Caco-2 (cell line): ENCODE measurements around the gene CHD9. TPM values are rescaled to one million over a fixed set of nuclear protein-coding genes. Genes with fewer than 3 reads are reported as not detected.

Source experiments
- BruUV-seq: library from RNA; stranded (reverse); fragments of 400-500 nt; replicated peaks from 2 replicates; lab custom pipeline; 2021; lab: Mats Ljungman, UMichigan
- CTCF ChIA-PET: fragments of 300-600 bp; sonication (Branson Sonifier 250); formaldehyde crosslinking; loops from one replicate; lab custom pipeline; 2022; ENCODE audit warnings: antibody characterized with exemption; lab: Charles Lee
- POLR2A ChIA-PET: fragments of 300-600 bp; sonication (Branson Sonifier 250); formaldehyde crosslinking; loops from one replicate; lab custom pipeline; 2022; ENCODE audit warnings: antibody characterized with exemption; lab: Charles Lee
- DNase-seq, 2 experiments: peaks; one replicate each; pipeline versions ENCODE4 v3.0.0 to v3.0.0-alpha.2; 2020 to 2022
- H3K27me3 ChIP-seq: replicated peaks from 2 replicates; pipeline ENCODE4 v1.6.0; 2011; ENCODE audit warnings: low read length; ENCODE audit not compliant: control insufficient read depth, insufficient read depth
- H3K36me3 ChIP-seq: 2 replicates; pipeline ENCODE4 v1.5.1; 2011; ENCODE audit warnings: low read length; ENCODE audit not compliant: control insufficient read depth, insufficient read depth
- H3K4me1 ChIP-seq: fragments of 250-450 bp; sonication (Bioruptor Pico); 2 replicates; pipeline ENCODE4 v1.5.1; 2020; ENCODE audit warnings: mild to moderate bottlenecking
- H3K4me3 ChIP-seq: 2 replicates; pipeline ENCODE4 v1.5.1; 2011; ENCODE audit warnings: low read depth, mild to moderate bottlenecking, control low read depth, low read length
- H3K9me3 ChIP-seq: fragments of 250-450 bp; sonication (Bioruptor Pico); 2 replicates; pipeline ENCODE4 v1.5.1; 2020; ENCODE audit warnings: mild to moderate bottlenecking, moderate library complexity
- H3K27ac Mint-ChIP-seq: one replicate; pipeline ENCODE4 v1.8.0; 2022; ENCODE audit warnings: mixed read lengths; ENCODE audit not compliant: unreplicated experiment
- H3K27me3 Mint-ChIP-seq: one replicate; pipeline ENCODE4 v1.8.0; 2022; ENCODE audit warnings: mixed read lengths; ENCODE audit not compliant: insufficient read depth, unreplicated experiment
- H3K36me3 Mint-ChIP-seq: one replicate; pipeline ENCODE4 v1.8.0; 2022; ENCODE audit warnings: mild to moderate bottlenecking, mixed read lengths; ENCODE audit not compliant: insufficient read depth, unreplicated experiment
- H3K4me1 Mint-ChIP-seq: one replicate; pipeline ENCODE4 v1.8.0; 2022; ENCODE audit warnings: low read depth, mixed read lengths; ENCODE audit not compliant: unreplicated experiment
- H3K4me3 Mint-ChIP-seq: one replicate; pipeline ENCODE4 v1.8.0; 2022; ENCODE audit warnings: mild to moderate bottlenecking, moderate library complexity, mixed read lengths; ENCODE audit not compliant: unreplicated experiment
- H3K9me3 Mint-ChIP-seq: one replicate; pipeline ENCODE4 v1.8.0; 2022; ENCODE audit warnings: mixed read lengths; ENCODE audit not compliant: unreplicated experiment
- intact Hi-C: fragments of 100-400 bp; cut with micrococcal nuclease; formaldehyde crosslinking; loops from one replicate; pipeline ENCODE4 v1.10.0; 2022; ENCODE audit not compliant: unreplicated experiment
- total RNA-seq: library from RNA; stranded (reverse); gene quantifications from 2 replicates; pipeline ENCODE4 v1.2.3, GENCODE V29; 2022
- TF ChIP-seq, protein P1 (sequence below), 2 experiments: fragments of 200-600 bp in 1 of 2; IDR thresholded peaks; 1 replicate in 1 of 2; 2 replicates in 1 of 2; pipeline versions ENCODE4 v1.5.1 to v1.8.0; 2011 to 2022; ENCODE audit warnings: antibody characterized with exemption in 1 of 2, control low read depth in 1 of 2, inconsistent platforms in 1 of 2, low read depth in 1 of 2, low read length in 1 of 2, mild to moderate bottlenecking in 1 of 2, moderate library complexity in 1 of 2; ENCODE audit not compliant: insufficient read depth in 1 of 2, severe bottlenecking in 1 of 2, unreplicated experiment in 1 of 2

CHD9 gene
- total RNA-seq, 1 experiment from 2014 or later = 29.1 TPM

- ChIA-PET CTCF (no interaction called here), POLR2A (no interaction called here)
- BruUV-seq = no TSS peak
- Histone ChIP-seq H3K27me3 (no peaks in the 10 kb centered on the region), H3K9me3 (no peaks in the 10 kb centered on the region), H3K4me1 (no peaks in the 10 kb centered on the region), H3K4me3 (no peak overlapping the region), H3K36me3 (no peaks in the 10 kb centered on the region)
- Mint-ChIP-seq H3K27me3 (peaks cover 12% of the 10 kb centered on the region), H3K36me3 (no peaks in the 10 kb centered on the region), H3K27ac (no peak overlapping the region), H3K9me3 (no peaks in the 10 kb centered on the region), H3K4me1 (no peaks in the 10 kb centered on the region), H3K4me3 (no peak overlapping the region)
- intact Hi-C loops = no loop called here
- no peak for DNase-seq
- TF ChIP-seq, protein P1, sequence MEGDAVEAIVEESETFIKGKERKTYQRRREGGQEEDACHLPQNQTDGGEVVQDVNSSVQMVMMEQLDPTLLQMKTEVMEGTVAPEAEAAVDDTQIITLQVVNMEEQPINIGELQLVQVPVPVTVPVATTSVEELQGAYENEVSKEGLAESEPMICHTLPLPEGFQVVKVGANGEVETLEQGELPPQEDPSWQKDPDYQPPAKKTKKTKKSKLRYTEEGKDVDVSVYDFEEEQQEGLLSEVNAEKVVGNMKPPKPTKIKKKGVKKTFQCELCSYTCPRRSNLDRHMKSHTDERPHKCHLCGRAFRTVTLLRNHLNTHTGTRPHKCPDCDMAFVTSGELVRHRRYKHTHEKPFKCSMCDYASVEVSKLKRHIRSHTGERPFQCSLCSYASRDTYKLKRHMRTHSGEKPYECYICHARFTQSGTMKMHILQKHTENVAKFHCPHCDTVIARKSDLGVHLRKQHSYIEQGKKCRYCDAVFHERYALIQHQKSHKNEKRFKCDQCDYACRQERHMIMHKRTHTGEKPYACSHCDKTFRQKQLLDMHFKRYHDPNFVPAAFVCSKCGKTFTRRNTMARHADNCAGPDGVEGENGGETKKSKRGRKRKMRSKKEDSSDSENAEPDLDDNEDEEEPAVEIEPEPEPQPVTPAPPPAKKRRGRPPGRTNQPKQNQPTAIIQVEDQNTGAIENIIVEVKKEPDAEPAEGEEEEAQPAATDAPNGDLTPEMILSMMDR (IDR thresholded peaks at IDR 0.05; ENCODE audit: insufficient read depth in 1 of 2, low read depth in 1 of 2, low read length in 1 of 2, severe bottlenecking in 1 of 2, unreplicated experiment in 1 of 2) = no peak
These were observed 300.3 kb downstream of the CHD9 start for GRCh38 chr16:53355064-53355463.

DNA sequence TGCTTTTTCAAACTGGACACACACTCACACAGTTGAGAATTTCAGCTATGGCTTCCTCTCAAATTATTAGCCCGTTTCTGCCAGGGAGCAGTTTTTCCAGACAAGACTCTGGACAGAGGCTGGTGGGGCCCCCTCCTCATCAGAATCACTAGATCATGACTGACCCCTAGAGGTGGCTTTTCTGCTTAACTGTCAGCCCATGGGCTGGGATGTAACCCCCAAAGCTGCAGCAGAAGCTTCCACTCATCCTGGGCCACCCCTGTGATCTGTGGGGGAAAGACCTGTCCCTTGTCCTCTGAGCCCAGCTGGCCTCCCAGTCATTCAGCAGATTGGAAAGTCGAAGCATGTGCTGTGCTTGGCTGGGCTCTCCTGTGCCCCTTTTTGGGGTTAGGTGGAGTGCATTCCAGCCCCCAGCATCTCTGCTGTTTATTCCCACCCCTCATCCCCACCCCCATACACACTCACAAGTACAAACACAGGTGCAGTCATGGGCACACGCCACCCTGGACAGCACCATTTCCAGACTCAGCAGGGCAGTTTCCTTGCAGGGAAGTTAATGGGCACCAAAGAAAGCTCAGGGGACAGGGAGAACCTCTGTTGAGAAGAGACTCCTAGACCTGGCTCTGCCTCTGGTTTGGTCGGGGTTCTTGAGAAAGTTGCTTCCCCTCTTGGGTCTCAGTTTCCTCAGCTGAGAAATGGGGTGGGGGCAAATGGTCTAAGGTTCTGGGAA, 301.9 kb downstream of the CHD9 start:
- CTCF ChIA-PET = interaction anchor here (0.8 kb wide), 1 partner anchor 89 kb away, joined by 3 read pairs; no protein-coding TSS in a partner anchor
- H3K27ac Mint-ChIP-seq = no peak overlapping the region
- no peaks in the 10 kb centered on the region for H3K9me3 Mint-ChIP-seq
- H3K36me3 Mint-ChIP-seq = no peaks in the 10 kb centered on the region
- no peaks in the 10 kb centered on the region for H3K9me3 ChIP-seq
- H3K4me1 ChIP-seq = no peaks in the 10 kb centered on the region
- TF ChIP-seq, protein P1 (IDR thresholded peaks at IDR 0.05; ENCODE audit: insufficient read depth in 1 of 2, low read depth in 1 of 2, low read length in 1 of 2, severe bottlenecking in 1 of 2, unreplicated experiment in 1 of 2) = peak; percentile 5 to 15
- no TSS peak for BruUV-seq
- H3K27me3 ChIP-seq = no peaks in the 10 kb centered on the region
- peak in 1 of 2 experiments; percentile 30 for DNase-seq
- H3K4me3 ChIP-seq = no peak overlapping the region
- peaks cover 12% of the 10 kb centered on the region for H3K27me3 Mint-ChIP-seq
- no peaks in the 10 kb centered on the region for H3K4me1 Mint-ChIP-seq
- POLR2A ChIA-PET = no interaction called here
- no peaks in the 10 kb centered on the region for H3K36me3 ChIP-seq
- intact Hi-C loops = no loop called here
- H3K4me3 Mint-ChIP-seq = no peak overlapping the region

GRCh38 chr16:53357208-53357586, 302.4 kb downstream of the CHD9 start:
- Histone ChIP-seq H3K4me3 (no peak overlapping the region), H3K36me3 (no peaks in the 10 kb centered on the region), H3K9me3 (no peaks in the 10 kb centered on the region), H3K4me1 (no peaks in the 10 kb centered on the region), H3K27me3 (no peaks in the 10 kb centered on the region)
- ChIA-PET POLR2A (no interaction called here), CTCF (interaction anchor here (0.6 to 0.8 kb wide), 2 partner anchors 54 to 89 kb away, joined by 3 to 4 read pairs; no protein-coding TSS in a partner anchor)
- intact Hi-C loops = no loop called here
- TF ChIP-seq, protein P1 (IDR thresholded peaks at IDR 0.05; ENCODE audit: insufficient read depth in 1 of 2, low read depth in 1 of 2, low read length in 1 of 2, severe bottlenecking in 1 of 2, unreplicated experiment in 1 of 2) = no peak
- no peak for DNase-seq
- Mint-ChIP-seq H3K27ac (no peak overlapping the region), H3K36me3 (no peaks in the 10 kb centered on the region), H3K9me3 (no peaks in the 10 kb centered on the region), H3K4me3 (no peak overlapping the region), H3K27me3 (peaks cover 12% of the 10 kb centered on the region), H3K4me1 (no peaks in the 10 kb centered on the region)
- BruUV-seq = no TSS peak
